Stimulated activated CD4-positive, alpha-beta T cell treated with anti-CD3 and anti-CD28 coated beads, Interleukin-15, amount 100 ng/mL, for 24 hours (primary cell): Measurements from ENCODE around the gene NPIPA7.
"Not testable (repeated sequence)": the region's sequence is repeated elsewhere in the genome, so short reads cannot be mapped to it uniquely, and the experiment has no call there.

Experiments used
- DNase-seq: peaks from one replicate; pipeline ENCODE4 v3.0.0-alpha.2; 2020

NPIPA7 gene

GRCh38 chr16:16420515-16420914 is 41.6 kb downstream of the NPIPA7 start:
- not testable (repeated sequence) for DNase-seq

DNA sequence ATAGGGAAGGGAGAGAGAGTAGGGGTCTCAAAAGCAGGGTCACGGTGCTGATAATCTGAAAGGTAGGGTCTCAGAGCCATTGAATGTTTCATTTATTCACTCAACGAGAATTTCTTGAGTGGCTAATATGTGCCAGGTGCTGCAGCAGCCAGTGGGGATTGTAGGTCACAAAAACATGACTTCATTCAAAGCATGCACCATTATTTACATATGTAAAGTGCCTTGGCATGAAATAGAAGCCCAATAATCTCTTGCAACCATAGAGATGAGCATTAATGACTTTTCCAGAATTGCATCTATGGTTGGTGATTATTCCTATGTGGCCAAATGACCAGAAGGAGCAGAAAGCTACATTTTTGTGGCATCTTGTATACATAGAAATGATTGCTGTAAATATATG is 46.2 kb downstream of the NPIPA7 start:
- DNase-seq: not testable (repeated sequence)

DNA sequence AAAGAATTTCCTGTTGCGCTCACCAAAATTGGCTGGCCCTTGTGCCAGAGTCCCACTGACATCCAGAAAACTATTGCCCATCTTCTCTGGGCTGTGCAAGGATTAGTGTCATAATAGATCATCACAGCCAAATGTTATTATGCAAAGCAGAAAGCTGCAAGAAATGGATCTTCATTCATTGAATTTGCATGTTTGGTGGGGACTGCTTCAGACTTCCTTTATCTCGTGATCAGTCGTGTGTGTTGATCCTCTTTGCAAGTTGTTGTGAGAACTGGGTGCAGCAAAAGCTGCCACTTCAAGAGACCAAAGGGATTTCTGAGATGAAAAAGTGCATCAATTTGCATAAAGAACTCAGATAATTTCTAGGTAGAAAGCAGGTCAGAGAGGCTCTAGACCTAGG is 52.2 kb downstream of the NPIPA7 start:
- DNase-seq: not testable (repeated sequence)

DNA sequence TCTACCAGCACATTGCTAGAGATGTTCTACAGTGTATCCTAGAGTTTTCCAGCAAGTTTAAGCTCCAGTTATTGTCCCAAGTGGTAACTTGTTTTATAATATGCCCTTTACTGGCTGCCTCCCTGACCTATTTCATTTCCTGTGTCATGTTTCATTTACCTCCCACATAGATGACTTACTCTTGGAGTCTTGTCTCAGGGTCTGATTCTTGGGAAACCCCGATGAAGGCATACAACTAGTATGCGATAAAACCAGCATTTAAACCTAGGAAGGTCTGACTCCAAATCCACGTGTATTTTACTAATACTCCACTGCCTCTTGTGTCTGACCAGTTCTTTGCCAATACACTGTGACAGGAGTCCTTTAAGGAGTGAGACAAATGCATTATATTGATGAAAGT is 55.8 kb downstream of the NPIPA7 start:
- DNase-seq: not testable (repeated sequence)

- DNase-seq: not testable (repeated sequence)
Measured at GRCh38 chr16:16441401-16441800, 62.5 kb downstream of the NPIPA7 start.
